OCI-M2 (cell line): ENCODE results near the gene CCDC74B.
"Not testable (repeated sequence)": the region's sequence is repeated elsewhere in the genome, so short reads cannot be mapped to it uniquely, and the experiment has no call there.

ENCODE experiments used
- DNase-seq: peaks from one replicate; lab custom pipeline; 2025; ENCODE audit not compliant: unreplicated experiment; lab: John Stamatoyannopoulos, UW

CCDC74B gene

DNA sequence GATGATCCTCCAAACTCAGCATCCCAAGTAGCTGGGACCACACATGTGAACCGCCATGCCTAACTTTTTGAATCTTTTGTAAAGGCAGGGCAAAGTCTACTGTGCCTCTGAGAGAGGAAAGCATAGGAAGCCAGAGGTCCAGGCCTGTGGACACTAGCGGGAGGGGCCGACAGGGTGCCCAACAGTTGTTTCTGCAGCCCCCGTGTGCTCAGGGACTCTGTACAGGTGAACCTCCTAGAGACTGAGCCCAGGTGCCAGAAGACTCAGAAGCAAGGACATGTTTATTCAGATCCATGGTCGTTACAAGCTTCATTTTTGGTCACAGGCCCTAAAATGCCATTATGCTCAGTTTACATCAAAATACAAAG, 6.2 kb upstream of the CCDC74B start:
- not testable (repeated sequence) for DNase-seq

DNA sequence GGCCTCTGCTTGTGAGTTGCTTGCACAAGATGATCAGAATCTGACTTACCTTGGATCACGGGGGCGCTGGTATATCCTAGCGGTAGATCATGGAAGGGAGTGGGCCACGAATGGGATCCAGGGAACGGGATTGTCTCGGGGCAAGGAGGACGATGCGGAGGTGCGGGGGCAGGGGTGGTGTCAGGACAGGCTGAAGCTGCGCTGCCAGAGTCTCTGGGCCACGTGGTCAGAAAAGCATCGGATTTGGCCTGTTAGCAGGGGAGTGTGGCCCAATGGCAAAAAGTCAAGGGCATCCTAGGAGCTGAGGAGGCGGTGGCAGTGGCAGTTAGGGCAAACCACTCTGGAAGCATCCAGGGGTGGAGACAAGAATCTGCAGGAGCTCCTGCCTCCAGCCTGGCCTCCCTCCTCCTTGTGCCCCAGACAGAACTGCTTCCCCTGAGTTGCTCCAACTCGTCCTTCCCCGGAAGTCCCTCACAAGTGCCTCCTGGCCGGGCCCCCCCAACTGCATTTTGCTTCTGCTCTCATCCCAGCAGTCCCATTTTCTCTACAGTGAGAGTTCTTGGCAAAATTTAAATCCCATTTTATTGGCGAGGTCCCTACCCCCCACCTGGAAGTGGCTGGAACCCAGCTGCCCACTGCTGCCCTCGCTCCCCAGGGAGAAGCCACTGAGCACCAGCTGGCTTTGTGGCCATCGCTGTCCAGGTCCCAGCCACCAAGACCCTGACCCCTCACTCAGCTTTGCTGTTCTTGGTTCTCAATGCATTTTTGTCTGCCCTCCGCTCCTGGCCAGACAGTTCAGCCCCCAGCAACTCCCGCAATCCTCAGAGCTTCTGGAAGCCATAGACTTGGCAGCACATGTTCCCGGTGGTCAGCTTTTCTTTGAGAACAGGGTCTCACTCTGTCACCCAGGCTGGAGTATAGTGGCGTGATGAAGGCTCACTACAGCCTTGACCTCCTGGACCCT, 5.6 kb upstream of the CCDC74B start:
- no peak for DNase-seq

DNA sequence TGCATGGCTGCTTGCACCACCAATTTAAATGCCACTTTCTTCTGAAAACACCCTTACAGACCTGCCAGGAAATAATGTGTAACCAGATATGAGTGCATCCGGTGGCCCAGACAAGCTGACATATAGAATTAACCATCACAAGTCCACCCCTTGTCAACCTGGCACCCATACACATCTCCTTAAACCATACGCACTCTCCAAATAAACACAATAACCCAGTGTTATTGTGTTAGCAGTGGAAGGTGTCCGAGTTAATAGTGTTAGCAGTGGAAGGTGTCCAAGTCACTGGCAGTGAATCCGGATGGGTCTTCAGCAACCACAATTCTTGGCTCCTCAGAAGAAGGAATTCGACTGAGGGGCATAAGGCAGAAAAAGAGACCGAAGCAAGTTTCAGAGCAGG, 3.6 kb upstream of the CCDC74B start:
- DNase-seq = not testable (repeated sequence)

DNA sequence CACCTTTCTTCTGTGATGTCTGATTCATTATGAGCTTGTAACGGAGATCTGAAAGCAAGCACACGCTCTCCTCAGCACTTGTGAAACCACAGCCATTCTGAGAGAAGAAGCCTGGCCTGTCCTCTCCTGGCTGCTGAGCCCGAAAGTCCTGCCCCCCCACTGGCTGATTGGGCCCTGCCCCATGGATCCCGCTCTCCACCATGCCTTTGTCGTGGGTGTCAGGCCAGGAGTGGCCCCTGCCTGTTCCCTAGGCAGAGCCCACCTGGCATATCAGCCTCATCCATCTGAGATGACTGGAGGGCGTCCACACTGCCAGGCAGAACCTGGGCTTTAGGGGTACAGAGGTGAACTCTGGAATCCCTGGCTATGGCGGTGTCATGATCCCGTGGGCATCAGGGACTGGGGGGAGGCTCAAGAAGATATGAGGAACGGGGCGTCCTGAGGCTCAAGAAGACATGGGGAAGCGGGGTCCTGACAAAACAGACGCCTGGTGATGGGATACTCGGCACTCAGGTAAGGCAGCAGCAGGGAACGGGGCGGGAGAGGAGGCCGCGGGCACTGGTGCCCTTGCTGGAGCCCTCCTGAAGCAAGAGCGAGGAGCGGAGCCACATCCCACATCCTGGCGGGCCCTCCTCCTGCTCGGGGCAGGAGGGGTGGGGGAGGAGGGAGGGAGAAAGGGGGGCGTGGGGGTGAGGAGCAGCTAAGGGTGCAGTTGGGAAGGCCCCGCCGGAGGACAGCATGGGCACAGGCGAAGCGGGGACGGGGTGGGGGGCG, 1.5 kb downstream of the CCDC74B start:
- not testable (repeated sequence) for DNase-seq

DNA sequence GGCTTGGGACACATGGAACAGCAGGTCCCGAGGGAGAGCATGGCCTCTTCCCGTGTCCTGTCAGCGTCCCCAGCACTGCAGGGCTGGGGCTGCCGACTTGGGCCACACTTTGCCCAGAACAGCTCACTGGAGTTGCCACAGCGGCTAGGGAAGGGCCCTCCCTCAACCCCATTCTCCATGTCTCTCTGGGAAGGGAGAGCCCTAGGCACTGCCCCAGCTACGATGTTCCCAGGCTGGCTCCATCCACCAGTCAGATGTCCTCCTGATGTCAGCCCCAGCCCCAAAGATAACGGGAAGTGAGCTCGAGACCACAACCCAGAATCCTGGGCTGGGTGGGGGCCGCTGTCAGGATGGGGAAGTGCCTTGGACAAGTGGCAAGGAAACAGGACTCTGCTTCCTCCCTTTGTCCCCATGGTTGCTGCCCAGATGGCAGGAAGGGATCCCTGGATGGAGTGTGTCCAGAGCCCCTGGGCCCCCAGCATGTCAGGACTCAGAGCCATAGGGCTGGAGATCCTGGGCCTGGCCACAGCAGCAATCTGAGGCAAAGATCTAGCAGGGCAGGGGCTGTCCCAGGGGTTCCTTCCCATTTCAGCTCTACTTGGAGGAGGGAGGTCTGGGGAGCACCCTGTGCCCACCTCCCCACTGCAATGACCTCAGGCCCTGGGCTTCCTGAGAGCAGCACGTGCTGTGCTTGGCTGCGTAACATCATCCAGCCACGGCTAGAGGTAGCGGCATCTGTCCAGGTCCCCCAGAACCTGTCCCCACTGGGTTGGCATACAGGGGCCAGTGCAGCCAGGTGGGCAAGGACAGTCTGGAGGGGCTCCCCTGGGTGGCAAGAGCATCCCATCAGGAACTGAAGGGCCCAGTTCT, 2.3 kb downstream of the CCDC74B start:
- not testable (repeated sequence) for DNase-seq

DNA sequence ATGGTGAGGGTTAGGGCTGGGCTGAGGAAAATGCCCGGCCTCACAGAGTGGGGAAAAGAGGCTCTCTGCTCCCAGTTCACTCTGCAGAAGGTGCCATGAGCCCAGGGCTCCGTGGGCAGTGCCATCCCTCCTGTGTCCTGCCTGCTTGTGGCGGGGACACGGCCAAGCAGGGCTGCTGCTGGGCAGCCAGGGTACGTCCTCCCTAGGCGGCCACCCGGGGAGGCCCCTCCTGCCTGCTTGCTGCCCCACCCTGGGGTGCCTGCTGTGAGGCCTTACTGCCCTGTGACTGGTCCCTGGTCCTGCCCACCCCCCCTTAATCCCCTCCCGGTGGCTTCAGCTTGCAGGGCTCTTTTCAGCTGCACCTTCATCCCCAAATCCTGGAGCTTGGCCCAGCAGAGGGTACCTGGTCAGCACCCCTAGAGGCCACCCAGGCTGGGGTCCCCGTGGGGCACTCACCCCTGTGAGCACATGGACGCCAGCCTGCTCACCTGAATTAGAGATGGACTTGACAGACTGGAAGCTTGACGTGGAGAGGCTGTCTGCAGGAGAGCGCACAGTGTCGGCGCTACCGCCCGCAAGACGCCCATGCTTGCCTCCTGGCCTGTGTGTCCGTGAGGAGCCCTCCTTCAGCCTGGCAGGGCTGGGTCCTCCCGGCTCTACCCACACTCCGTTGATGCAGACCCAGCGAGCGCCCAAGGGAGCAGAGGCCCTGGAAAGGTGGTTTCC, 3.1 kb downstream of the CCDC74B start:
- DNase-seq = not testable (repeated sequence)

DNA sequence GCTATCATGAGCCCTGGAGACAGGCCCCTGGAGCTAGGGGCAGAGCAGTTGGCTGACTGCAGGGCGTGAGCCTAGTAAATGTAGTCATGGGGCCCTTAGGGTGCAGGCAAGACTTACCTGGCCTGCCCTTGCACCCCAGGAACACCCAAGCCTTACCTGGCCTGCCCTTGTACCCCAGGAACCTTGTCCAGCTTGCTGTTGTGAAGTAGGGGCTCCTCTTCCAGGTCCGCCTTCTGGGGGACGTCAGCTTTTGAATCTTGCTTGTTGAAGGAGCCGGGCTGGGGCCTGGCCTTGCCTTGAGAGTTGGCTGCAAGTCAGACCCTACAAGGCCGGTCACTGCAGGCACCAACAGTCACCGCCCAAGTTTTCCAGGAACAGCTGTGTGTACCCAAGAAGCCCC, 3.9 kb downstream of the CCDC74B start:
- DNase-seq = not testable (repeated sequence)

DNA sequence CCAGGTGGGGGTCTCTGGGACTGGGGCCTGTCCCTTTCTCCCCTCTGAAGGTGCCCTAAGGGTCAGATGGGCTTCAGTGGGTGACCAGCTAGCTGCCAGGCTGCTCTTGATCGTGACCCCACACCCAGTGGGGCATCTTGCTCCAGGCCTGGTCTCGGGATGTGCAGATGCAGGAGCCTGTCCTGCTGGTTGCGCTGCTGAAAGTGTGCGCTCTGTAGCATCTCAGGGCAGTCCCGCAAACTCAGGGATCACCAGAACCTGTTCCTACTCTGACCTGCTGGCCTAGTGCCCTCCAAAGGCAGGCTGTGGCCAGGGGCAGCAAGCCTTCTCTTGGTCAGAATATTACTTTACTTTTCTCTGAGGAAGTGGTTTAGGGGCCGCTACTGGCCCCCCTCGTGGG, 4.4 kb downstream of the CCDC74B start:
- DNase-seq = not testable (repeated sequence)

DNA sequence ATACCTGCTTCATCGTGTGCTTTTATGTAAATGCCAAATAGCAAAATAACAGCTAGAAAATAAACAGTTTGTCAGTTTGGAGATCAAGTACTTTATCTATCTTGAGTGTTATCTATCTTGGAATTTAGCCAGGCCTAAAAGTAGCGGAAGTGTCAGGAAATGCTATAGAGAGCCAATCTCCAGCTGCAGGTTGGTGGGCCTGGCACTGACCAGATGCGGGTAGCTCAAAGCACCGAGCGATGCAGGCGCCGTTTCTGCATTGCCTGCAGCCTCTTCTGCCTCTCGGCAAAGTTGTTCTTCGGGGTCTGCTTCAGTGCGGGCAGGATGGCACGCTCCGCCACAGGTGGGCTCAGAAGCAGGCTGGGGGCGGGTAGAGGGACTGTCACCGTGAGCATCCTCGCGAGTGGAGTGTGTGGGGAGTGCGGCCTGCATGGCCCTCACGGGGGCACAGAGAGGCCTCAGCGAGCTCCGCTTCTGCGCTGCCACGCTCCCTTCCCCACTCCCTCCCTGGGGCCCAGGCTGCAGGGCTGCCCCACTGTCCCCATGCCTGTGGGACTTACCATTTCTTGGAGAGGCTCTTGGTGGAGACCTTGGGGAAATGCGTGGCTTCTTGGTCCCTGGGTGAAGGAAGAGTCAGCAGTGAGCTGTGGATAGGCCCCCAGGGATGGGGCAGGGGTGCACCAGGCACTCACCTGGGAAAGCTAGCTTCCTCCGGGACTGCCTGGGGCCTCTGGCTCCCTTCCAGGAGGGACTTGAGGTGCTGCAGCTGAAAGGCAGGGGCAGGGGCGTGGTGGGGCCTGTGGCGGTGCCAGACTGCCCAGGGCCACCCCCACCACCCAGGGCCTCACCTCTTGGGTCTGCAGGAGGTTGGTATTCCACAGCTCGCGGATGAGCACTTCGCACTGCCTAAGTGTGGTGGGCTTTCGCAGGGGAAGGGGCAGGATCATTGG, 5.3 kb downstream of the CCDC74B start:
- not testable (repeated sequence) for DNase-seq

DNA sequence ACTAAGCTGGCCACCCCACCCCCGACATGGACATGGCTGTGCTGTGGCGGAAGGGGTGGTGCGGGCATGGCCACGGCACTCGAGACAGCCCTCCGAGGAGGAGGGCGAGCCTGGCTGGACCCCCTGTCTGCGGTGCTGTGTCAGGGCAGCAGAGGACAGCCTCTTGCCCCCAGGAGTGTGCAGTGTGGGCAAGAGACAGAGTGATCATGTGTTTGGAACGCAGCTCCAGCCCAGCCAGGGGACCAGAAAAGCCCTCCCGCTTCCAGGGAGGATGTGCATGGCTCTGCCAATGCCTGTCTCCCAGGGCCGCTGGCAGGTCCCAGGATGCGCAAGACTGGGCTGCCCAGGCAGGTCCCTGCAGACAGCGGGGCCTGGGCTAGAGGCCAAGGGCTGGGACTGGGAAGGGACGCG, 6.1 kb downstream of the CCDC74B start:
- not testable (repeated sequence) for DNase-seq

DNA sequence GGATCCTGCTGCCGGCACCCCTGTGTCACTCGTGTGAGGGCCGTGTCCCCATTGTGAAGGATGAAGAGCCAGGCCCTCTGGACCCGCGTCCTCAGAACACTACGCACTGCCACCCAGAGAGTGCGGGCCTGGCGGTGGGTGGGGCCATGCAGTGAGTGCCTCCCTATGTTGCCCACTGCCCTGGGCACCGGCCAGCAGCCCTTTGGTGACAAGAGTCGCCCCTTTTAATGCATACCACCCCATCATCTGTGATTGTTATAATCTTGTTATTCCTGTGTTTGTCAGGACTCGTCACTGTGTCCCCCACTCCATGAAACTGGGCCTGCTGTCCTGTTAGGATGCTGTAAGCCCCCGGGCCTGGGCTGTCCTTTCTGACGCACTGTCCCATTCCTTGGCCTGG, 6.6 kb downstream of the CCDC74B start:
- DNase-seq = not testable (repeated sequence)

DNA sequence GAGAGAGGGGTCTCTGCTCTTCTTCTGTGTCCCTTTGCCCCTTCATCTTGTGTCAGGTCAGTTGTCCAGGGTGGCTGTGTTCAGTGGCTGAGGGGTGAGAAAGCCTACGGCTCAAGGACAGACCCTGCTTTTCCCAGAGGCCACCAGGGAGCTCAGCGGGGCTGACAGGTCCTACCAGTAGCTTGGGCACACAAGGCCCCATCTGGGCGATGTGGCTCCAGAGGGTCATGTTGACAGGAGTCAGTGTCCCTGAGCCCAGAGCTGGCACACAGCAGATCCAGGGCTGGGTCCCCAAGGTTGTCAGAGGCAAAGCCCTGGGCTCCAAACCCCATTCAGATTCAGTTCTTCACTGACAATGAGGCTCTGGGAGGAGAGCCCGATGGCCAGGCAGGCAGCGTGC, 7.8 kb downstream of the CCDC74B start:
- DNase-seq = not testable (repeated sequence)

DNA sequence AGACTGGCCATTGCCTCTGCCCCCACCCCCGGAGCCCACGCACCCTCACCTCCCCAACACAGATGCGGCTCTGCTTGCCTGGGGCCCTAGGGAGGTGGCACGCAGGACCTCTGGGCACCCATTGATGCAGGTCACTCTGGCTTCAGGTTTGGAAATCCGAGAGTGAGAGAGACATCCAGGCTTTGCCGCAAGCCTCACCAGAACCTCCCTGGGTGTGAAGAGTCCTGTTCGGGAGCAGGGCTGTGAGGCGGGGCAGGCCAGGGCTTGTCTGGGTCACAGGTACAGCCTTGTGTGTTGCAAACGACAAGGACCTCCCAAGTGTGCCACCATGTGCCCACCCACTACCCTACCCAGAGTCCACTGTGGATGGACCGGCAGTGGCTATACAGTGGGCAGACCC, 8.4 kb downstream of the CCDC74B start:
- DNase-seq = not testable (repeated sequence)

DNA sequence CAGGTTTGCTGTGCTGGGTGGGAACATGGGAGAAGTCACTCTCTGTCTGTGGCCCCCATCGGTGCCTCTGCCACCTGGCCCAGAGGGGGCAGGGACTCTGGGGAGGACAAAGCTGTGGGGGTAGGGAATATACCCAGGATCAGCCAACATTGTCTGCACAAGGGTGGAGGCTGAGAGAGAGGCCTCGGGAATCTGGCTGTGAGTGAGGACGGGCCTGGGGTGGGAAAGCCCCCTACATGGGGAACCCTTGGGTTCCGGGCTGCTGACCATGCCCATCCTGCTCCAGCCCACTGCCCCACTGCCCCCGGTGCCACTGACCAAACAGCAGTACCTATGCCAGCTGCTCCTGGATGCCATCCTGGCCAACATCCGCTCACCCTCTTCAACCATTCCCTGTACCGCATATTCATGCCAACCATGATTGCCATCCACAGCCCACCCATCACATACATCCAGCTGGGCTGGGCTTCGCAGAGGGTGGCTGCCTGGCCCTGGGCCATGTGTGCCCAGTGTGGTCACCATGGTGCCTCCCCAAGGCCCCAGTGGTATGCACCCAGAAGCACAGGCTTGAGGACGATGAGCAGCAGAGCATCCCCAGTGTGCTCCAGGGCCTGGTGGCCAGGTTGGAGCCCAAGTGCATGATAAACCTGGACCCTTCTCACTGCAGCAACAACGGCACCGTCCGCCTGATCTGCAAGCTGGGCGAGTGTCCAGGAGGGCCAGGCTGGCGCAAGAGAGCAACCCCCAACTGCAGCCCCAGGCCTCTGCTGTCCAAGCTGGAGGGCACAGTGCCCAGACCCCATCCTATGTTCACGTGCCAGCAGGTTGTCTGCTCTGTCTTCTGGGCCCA, 9.0 kb downstream of the CCDC74B start:
- no peak for DNase-seq

DNA sequence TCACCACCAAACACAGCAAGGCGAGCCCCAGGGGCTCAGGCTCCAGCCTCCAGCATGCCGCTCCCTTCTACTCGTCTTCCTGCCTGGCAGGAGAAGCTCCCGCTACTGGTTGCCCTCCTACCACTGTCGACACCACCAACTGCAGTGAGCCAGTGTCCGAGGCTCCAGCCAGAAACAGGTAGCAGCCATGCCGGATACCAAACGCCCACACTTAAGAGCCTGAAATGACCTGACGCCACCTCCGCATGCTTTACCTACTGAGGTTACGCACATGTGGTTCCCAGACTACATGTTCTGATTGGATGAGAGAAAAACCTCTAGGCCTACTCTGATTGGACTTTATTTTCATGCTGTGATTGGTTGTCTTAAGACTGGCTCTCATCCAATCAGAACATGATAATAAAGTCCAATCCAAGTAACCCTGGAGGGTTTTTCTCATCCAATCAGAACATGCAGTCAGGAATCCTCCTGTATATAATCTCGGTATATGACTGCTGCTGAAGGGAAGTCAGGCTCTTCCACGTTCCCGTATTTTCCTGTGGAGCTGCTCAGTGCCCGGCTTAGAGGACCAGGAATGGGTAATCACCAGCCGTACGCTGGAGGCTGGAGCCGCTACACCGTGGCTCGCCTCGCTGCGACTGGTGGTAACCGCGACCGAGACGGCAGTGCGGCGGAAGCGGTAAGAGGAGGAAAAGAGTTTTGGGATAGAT, 15.6 kb downstream of the CCDC74B start, which contains the start of gene POTEF:
TSS of gene POTEF (minus strand) at position 103 of the 710 bp plus-strand sequence. CDS start 8,707 bp downstream, outside the sequence.
- not testable (repeated sequence) for DNase-seq

DNA sequence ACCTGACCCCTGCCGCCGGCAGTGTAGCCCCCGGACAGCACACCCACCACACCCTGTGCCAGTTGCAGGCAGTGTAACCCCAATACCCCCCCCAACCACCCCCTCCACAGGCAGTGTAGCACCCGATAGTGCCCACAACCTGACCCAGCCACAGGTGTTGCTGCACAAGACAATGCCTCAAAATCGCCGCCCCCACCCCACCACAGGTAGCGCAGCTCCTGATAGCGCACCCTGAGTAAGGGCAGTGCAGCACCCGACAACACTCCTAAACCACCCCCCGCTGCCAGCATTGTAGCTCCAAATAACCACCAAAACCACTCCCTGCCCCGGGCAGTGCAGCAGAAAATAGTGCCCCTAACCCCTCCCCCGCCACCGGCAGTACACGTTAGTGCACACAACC, 16.4 kb downstream of the CCDC74B start:
- DNase-seq = not testable (repeated sequence)

DNA sequence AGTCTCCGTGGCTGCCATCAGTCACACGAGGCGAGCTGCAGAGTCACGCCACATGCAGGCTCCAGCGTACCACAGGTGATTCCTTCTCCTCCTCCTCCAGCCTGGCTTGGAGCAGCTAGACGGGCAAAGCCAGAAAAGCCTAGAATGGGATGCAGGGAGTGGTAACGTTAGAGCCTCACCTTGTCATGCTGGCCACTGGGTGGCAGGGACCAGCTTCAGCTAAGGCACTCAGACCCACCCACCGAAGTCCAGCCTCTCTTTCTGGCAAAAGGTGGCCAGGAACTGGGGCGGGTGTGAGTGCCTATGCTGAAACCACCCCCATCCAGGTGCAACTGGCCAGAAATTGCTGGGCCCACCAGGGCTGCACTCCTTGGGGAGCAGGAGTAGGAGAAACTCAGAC, 17.2 kb downstream of the CCDC74B start:
- not testable (repeated sequence) for DNase-seq
